Smooth muscle cell (in vitro differentiated cells): ENCODE measurements around the gene KATNB1. TPM values are rescaled to one million over a fixed set of nuclear protein-coding genes. Genes with fewer than 3 reads are reported as not detected.
"Not testable (repeated sequence)": the region's sequence is repeated elsewhere in the genome, so short reads cannot be mapped to it uniquely, and the experiment has no call there.

ENCODE experiments used
- DNase-seq: peaks from one replicate; lab custom pipeline; 2025; ENCODE audit not compliant: unreplicated experiment; lab: John Stamatoyannopoulos, UW
- H2AFZ ChIP-seq: fragments of 200-600 bp; sonication (generic); 2 replicates; pipeline ENCODE4 v1.6.0; 2016; ENCODE audit warnings: antibody characterized with exemption, low read depth, mild to moderate bottlenecking
- H3F3A ChIP-seq: fragments of 200-600 bp; sonication (generic); 2 replicates; pipeline ENCODE4 v1.6.0; 2017; ENCODE audit warnings: antibody characterized with exemption, low read depth
- H3K27ac ChIP-seq: fragments of 200-600 bp; sonication (generic); 2 replicates; pipeline ENCODE4 v1.5.1; 2016; ENCODE audit warnings: low read depth, mild to moderate bottlenecking
- H3K27me3 ChIP-seq: fragments of 200-600 bp; sonication (generic); 2 replicates; pipeline ENCODE4 v1.6.1; 2016; ENCODE audit warnings: low read depth, mild to moderate bottlenecking
- H3K36me3 ChIP-seq: fragments of 200-600 bp; sonication (generic); 2 replicates; pipeline ENCODE4 v1.5.1; 2016; ENCODE audit warnings: low read depth
- H3K4me1 ChIP-seq: fragments of 200-600 bp; sonication (generic); 2 replicates; pipeline ENCODE4 v1.5.1; 2016; ENCODE audit warnings: low read depth
- H3K4me2 ChIP-seq: fragments of 200-600 bp; sonication (generic); 2 replicates; pipeline ENCODE4 v1.6.0; 2016; ENCODE audit warnings: mild to moderate bottlenecking
- H3K4me3 ChIP-seq: fragments of 200-600 bp; sonication (generic); 2 replicates; pipeline ENCODE4 v1.5.1; 2016; ENCODE audit warnings: mild to moderate bottlenecking
- H3K79me2 ChIP-seq: fragments of 200-600 bp; sonication (generic); 2 replicates; pipeline ENCODE4 v1.6.0; 2016; ENCODE audit warnings: low read depth, mild to moderate bottlenecking
- H3K9ac ChIP-seq: fragments of 200-600 bp; sonication (generic); 2 replicates; pipeline ENCODE4 v1.6.0; 2016; ENCODE audit warnings: low read depth
- H3K9me3 ChIP-seq: fragments of 200-600 bp; sonication (generic); replicated peaks from 2 replicates; pipeline ENCODE4 v1.5.1; 2016; ENCODE audit warnings: low read depth
- H4K20me1 ChIP-seq: fragments of 200-600 bp; sonication (generic); 2 replicates; pipeline ENCODE4 v1.6.0; 2016; ENCODE audit warnings: low read depth
- WGBS: methylation state at CpG from one replicate; pipeline ENCODE4 v1.1.7; 2016; ENCODE audit warnings: low lambda C conversion rate; 5-methylcytosine and 5-hydroxymethylcytosine counted together
- polyA plus RNA-seq: library from polyadenylated mRNA; unstranded; fragments of >200 nt; fragmentation: Nextera tagmentation; extraction: Ambion mirVana; gene quantifications from 2 replicates; pipeline ENCODE4 v1.2.1, GENCODE V29; 2016
- total RNA-seq: library from RNA; depleted of rRNA; stranded (reverse); fragments of >200 nt; gene quantifications from 2 replicates; pipeline ENCODE4 v1.2.3, GENCODE V29; 2014
- TF ChIP-seq, protein P1 (sequence below): fragments of 200-600 bp; sonication (generic); IDR thresholded peaks from 2 replicates; pipeline ENCODE4 v1.5.1; 2017; ENCODE audit warnings: borderline replicate concordance, mild to moderate bottlenecking, antibody characterized with exemption; ENCODE audit not compliant: insufficient read depth, poor library complexity, severe bottlenecking

KATNB1 gene
- total and polyA plus RNA-seq, 2 experiments from 2014 or later: 11.9 to 23.6 TPM

DNA sequence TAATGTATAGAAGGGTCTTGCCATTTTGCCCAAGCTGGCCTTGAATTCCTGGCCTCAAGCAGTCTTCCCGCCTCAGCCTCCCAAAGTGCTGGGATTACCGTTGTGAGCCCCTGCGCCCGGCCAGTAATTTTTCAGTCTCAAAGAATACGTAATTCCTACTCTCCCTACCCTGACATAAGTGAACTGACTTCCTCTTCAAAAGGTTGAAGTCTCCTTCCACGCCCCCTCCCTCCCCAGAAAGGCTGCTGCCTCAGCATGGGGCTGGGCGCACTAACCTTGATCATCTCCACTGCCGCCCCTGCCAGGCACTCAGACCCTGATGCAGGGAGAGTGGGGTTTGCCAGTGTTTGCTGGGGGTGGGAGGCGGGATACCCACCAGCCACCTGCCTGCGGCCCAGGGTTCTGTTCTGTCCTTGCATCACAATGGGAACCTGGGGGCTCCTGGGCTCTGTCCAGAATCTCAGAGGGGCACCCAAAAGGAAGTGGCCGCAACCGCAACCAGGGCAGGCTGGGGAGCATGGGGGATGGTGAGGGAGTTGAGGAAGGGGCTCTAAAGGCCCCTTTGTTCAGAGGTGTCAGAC lies 39.2 kb downstream of the KATNB1 start:
- H3K4me2 ChIP-seq: no peak overlapping the region
- H3K27ac ChIP-seq: no peak overlapping the region
- no peak for DNase-seq
- WGBS: 94% methylated on average over 12 of the region's 12 CpGs
- H3F3A ChIP-seq: no peaks in the 10 kb centered on the region
- H3K9me3 ChIP-seq: no peaks in the 10 kb centered on the region
- H3K4me1 ChIP-seq: peaks cover 3% of the 10 kb centered on the region
- peaks cover 46% of the 10 kb centered on the region for H4K20me1 ChIP-seq
- no peaks in the 10 kb centered on the region for H3K36me3 ChIP-seq
- TF ChIP-seq, protein P1, sequence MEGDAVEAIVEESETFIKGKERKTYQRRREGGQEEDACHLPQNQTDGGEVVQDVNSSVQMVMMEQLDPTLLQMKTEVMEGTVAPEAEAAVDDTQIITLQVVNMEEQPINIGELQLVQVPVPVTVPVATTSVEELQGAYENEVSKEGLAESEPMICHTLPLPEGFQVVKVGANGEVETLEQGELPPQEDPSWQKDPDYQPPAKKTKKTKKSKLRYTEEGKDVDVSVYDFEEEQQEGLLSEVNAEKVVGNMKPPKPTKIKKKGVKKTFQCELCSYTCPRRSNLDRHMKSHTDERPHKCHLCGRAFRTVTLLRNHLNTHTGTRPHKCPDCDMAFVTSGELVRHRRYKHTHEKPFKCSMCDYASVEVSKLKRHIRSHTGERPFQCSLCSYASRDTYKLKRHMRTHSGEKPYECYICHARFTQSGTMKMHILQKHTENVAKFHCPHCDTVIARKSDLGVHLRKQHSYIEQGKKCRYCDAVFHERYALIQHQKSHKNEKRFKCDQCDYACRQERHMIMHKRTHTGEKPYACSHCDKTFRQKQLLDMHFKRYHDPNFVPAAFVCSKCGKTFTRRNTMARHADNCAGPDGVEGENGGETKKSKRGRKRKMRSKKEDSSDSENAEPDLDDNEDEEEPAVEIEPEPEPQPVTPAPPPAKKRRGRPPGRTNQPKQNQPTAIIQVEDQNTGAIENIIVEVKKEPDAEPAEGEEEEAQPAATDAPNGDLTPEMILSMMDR: no peak
- H3K9ac ChIP-seq: no peak overlapping the region
- no peak overlapping the region for H2AFZ ChIP-seq
- no peaks in the 10 kb centered on the region for H3K79me2 ChIP-seq
- H3K27me3 ChIP-seq: no peaks in the 10 kb centered on the region
- H3K4me3 ChIP-seq: no peak overlapping the region

DNA sequence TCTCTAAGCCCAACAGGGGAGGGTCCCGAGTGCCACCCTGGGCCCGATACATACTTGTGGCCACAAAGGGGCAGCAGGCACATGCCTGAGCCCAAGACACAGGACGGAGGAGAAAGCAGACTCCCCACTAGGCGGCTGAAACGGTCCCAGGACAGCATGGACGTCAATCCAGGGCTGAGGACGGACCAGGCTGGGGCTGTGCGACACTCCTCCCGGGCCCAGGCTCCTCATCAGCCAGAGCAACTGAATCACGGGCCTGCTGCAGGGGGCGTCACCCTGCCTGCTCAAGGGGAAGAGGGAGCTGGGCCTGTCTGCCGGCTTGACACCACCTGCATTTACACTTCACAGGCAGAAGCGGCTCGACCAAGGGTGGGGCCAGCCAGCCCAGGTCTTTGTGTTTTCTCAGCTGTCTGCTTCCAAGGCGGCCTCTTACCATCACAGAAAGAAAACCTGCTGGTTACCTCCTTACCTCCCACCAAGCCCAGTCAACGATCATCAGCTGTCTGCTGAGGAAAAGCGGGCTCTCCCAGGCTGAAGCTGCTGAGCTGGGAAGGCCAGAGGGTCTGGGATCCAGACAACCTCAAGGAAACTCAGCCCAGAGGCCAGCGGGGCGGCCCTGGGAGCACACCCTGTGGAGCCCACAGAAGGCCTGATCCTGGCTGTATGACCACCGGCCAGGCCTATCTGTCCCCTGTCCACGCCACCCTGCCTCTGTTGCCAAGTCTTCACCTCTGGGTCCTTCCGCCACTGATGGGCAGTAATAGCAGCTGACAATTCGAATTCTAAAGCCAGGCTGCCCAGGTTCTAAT lies 40.3 kb downstream of the KATNB1 start:
- H3K9ac ChIP-seq: no peak overlapping the region
- no peak overlapping the region for H3K4me2 ChIP-seq
- WGBS: 47% methylated on average over 23 of the region's 23 CpGs

DNA sequence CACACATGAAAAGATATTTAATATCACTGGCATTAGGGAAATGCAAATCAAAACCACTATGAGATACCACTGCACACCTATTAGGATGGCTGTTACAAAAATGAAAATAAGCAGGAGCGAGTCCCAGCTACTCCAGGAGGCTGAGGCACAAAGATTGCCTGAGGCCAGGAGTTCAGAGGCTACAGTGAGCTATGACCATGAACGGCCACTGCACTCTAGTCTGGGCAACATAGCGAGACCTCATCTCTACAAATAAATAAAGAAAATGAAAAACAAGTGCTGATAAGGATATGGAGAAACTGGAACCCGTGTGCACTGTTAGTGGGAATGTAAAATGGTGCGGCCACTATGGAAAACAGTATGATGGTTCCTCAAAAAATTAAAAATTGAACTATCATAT lies 43.1 kb downstream of the KATNB1 start:
- H3K4me1 ChIP-seq: peaks cover 3% of the 10 kb centered on the region
- no peak overlapping the region for H2AFZ ChIP-seq
- H3F3A ChIP-seq: no peaks in the 10 kb centered on the region
- TF ChIP-seq, protein P1: no peak
- H3K27ac ChIP-seq: no peak overlapping the region
- H4K20me1 ChIP-seq: peaks cover 69% of the 10 kb centered on the region
- DNase-seq: no peak
- H3K4me3 ChIP-seq: no peak overlapping the region
- H3K79me2 ChIP-seq: no peaks in the 10 kb centered on the region
- H3K9ac ChIP-seq: no peak overlapping the region
- H3K27me3 ChIP-seq: no peaks in the 10 kb centered on the region
- WGBS: 90% methylated on average over 5 of the region's 5 CpGs
- H3K36me3 ChIP-seq: no peaks in the 10 kb centered on the region
- H3K4me2 ChIP-seq: no peak overlapping the region
- no peaks in the 10 kb centered on the region for H3K9me3 ChIP-seq

More for the DNA sequence above, 40.3 kb downstream of the KATNB1 start:
- Histone ChIP-seq H3K4me1 (peaks cover 3% of the 10 kb centered on the region), H3F3A (no peaks in the 10 kb centered on the region), H3K4me3 (no peak overlapping the region), H3K27ac (no peak overlapping the region), H4K20me1 (peaks cover 52% of the 10 kb centered on the region), H3K79me2 (no peaks in the 10 kb centered on the region), H3K27me3 (no peaks in the 10 kb centered on the region), H3K36me3 (no peaks in the 10 kb centered on the region), H2AFZ (no peak overlapping the region), H3K9me3 (no peaks in the 10 kb centered on the region)
- no peak for DNase-seq
- TF ChIP-seq, protein P1: peak; percentile 16

DNA sequence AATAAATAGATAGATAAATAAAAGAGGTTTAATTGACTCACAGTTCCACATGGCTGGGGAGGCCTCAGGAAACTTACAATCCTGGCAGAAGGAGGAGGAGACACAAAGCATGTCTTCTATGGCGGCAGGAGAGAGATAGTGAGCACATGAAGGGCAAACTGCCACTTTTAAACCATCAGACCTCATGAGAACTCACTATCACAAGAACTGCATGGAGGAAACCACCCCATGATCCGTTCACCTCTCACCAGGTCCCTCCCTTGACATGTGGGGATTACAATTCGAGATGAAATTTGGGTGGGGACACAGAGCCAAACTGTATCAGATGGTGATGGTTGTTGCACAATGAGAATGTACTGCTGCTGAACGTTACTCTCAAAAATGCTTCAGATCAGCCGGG lies 44.3 kb downstream of the KATNB1 start:
- H2AFZ ChIP-seq, H3F3A ChIP-seq, H3K9ac ChIP-seq, H3K9me3 ChIP-seq, H3K36me3 ChIP-seq, H3K79me2 ChIP-seq, H3K4me3 ChIP-seq, H3K4me1 ChIP-seq, H3K4me2 ChIP-seq, DNase-seq, H3K27ac ChIP-seq, H3K27me3 ChIP-seq: not testable (repeated sequence)
- H4K20me1 ChIP-seq: peaks cover 72% of the 10 kb centered on the region
- 95% methylated on average over 5 of the region's 5 CpGs for WGBS
